ENCODE measurements around the gene DCAF5. TPM values are rescaled to one million over a fixed set of nuclear protein-coding genes. Genes with fewer than 3 reads are reported as not detected.

Gene DCAF5
- total RNA-seq, 1 donor from 2014 or later, result 53.4 TPM

DNA sequence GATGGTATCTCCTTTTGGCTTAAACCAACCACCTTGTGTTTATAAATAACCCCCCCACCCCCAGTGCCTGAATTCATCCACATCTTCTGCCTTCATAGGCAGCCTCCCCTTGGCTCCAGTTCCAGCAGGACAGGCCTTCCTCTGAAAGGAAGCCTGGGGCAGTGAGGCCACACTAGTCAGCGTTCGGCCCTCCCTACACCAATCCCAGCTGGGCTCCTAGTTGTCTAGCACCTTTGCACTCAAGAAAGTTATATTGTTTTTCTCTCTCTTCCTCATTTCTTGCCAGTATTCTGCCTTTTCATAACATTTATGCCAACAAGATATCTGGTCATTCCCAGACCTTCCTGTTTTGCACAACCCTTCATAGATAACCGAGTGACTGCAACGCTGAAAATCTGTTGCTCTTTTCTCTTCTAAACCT lies 100.7 kb downstream of the DCAF5 start:
- no peak for ATAC-seq (ENCODE audit: poor library complexity)
- DNase-seq, result no peak
- intact Hi-C loops (cut with DNase I), result no loop called here

DNA sequence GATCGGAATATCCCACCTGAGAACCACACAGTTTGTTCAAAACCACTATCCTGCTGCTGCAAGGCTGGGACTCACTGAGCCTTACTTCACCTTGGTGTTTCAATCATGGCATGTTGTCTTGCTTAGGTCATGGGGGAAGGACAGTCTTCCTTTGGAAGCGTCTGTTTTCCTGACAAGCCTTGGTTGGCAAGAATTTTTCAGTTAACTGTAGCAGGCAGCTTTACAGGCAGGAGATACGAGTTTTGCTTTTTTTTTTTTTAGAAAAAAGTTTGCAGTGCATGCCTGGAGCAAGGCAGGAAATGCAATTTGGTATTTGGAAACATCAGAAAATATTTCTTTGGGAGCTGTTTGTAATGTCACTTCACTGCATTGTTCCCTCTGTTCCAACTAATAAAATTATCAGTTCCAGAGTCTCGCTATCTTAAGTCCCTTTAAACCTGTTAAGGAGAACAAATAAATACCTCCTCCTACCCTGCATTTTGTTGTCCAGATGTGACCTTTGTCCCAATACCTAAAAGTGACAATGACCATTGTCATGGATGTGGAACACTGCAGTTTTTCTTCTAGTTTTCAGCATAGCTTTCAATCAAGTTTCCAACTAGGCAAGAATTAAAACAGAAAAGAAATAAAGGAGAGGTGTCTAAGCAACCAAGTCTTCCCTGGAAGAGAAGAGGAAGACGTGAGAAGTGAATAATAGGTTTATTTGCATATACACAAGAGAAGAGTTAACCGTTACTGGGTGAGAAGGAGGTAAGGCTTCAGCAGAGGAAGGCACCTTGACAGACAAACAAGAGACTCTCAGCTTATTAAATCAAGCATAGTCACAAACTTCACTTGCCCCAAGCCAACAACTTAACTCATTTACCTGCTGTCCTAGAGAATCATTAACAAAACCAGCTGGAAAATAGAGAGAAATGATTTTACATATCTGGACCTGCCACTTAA lies 102.4 kb downstream of the DCAF5 start:
- ATAC-seq (ENCODE audit: poor library complexity) (no peak), DNase-seq (no peak)
- intact Hi-C loops (cut with DNase I), result no loop called here

DNA sequence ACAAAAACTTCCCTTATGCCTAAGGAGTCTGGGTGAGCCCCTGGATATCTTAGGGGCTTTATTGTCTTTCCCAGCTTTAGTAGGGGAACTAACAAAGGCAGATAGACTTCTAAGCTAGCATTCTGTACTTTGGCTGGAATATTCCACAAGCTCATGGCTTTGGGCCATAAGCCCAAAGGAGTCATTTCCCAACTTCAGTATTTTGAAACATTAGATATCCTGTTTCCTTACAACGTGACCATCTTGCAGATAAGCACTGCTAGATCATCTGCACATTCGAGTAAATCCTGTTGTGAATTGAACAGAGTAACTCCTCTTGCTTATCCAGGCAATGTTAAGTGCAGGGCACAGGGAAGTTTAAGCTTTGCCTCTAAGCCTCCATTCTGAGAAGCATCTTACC lies 103.2 kb downstream of the DCAF5 start:
- ATAC-seq (ENCODE audit: poor library complexity) (peak; percentile 67), DNase-seq (no peak)
- intact Hi-C loops (cut with DNase I), result no loop called here

DNA sequence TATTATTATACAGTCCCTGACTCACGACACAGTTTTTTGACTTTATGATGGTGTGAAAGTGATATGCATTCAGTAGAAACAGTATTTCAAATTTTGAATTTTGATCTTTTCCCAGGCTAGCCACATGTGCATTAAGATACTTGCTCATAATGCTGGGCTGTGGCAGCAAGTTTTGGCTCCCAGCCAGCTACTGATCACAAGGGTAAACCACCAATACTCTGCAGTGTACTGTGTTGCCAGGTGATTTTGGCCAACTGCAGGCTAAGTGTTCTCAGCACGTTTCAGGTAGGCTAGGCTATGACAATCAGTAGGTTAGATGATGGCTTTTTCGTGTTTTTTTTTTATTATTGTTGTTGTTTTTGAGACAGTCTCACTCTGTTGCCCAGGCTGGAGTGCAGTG lies 104.5 kb downstream of the DCAF5 start:
- ATAC-seq (ENCODE audit: poor library complexity) (no peak), DNase-seq (no peak)
- intact Hi-C loops (cut with DNase I), result no loop called here

DNA sequence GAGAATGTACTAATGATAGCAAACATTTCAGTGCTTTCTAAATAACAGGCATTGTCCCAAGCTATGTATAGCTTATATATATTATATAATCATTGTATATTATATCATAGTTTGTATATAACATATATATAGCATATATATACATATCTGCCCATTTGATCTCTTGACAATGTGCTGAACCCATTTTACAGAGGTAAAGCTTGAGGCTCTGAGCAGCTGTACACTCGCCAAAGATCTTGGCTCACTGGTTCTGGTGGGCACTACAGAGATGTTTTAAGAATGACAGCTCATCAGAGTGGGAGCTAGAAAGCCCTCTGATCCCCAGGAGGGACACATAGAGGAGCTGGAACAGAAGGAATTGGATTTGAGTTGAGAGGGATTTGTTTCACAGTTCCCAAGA lies 105.7 kb downstream of the DCAF5 start:
- intact Hi-C loops (cut with DNase I), result no loop called here
- no peak for ATAC-seq (ENCODE audit: poor library complexity)

DNA sequence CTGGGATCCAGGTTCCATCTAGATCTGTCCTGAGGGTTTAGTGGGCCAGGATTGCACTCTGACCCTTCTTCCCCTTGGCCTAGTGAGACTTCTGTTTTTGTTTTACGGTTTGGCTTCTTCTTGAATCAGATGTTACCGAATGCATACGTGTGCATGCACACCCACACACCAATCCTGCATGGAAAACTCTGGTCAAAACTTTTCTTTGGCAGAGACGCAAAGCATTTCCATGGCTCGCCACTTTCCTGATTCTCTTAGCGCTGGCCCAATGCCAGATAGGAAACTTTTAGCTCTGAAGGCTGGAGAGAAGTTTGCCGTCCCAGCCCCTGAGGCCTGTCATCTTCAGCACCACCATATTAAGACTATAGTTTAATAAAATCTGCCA lies 106.5 kb downstream of the DCAF5 start:
- intact Hi-C loops (cut with DNase I), result no loop called here
- DNase-seq (peak; percentile 47), ATAC-seq (ENCODE audit: poor library complexity) (peak; percentile 7)

More for the DNA sequence above, 105.7 kb downstream of the DCAF5 start:
- no peak for DNase-seq

DNA sequence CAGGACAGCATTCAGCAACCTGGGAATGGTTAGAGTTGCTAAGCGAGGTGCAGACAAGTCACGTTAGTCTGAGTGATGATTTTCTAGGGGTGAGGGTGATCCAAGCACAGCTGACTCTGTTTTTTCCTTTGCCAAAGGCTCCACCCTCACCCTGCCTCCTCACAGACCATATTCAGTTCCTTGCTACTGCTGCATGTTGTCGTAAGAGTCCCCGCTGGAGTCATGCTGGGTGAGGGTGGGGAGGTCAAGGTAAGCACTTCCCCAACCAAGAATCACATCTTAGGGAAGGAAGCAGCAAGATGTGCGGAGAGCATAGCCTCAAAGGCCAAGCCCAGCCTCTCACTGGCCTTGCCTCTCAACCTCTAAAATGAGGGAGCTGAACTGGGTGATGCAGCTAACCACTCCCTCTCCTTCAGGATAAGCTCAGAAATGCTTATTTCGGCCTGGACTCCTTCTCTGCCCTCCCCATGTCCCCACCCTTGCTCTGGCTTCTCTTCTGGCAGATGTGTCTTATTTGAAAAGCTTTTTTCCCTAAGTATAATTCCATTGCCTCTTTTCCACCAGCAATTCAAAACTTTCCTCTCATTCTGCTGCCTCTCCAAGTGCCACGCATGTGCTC lies 107.0 kb downstream of the DCAF5 start:
- DNase-seq (no peak), ATAC-seq (ENCODE audit: poor library complexity) (no peak)
- intact Hi-C loops (cut with DNase I), result no loop called here

DNA sequence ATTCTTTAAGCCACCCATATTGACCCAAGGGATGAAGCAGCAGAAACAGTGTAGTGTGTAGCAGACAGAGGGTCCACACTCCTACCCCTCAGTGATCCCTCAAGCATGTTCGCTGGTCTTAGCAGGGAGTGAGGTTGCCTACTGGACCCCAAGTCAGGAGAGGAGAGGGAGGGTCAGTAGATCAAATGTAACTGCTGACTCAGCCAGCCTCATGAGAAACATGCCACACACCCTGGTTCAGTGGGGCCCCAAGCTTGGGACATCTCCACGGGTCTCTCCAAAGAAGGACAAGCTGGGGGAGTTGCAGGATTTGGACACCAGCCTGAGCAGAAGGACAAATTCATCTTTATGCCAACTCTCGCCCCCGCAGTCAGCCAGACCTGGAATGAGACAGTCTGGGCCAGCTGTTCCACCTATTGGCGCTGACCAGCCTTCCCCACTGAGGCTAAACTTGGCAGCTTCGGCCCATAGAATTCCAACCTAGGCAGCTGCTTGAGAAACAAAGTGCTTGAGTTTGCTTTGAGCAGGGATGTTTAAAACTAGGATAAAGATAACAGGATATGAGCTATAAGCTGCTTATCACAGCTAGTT lies 107.9 kb downstream of the DCAF5 start:
- intact Hi-C loops (cut with DNase I), result no loop called here
- DNase-seq (peak; percentile 53), ATAC-seq (ENCODE audit: poor library complexity) (peak; percentile 28)

DNA sequence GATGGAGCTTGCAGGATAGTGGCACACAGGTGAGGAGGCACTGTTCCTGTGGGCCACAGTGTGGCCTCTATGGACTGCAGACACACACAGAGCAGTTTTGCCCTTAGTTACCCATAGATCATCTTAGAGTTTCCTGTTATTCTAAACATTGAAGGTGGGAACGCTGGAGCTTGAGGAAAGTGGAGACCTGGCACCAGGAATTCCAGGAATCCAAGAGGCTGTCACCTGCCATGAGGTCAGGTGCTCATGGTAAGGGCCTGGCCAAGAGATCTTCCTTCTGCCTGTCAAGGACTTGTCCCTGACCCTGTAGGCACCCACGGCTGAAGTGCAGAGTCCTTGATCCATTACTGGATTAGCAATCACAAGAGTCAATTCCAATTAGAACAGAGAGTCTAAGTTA lies 108.6 kb downstream of the DCAF5 start:
- no peak for ATAC-seq (ENCODE audit: poor library complexity)
- no peak for DNase-seq
- intact Hi-C loops (cut with DNase I), result no loop called here

DNA sequence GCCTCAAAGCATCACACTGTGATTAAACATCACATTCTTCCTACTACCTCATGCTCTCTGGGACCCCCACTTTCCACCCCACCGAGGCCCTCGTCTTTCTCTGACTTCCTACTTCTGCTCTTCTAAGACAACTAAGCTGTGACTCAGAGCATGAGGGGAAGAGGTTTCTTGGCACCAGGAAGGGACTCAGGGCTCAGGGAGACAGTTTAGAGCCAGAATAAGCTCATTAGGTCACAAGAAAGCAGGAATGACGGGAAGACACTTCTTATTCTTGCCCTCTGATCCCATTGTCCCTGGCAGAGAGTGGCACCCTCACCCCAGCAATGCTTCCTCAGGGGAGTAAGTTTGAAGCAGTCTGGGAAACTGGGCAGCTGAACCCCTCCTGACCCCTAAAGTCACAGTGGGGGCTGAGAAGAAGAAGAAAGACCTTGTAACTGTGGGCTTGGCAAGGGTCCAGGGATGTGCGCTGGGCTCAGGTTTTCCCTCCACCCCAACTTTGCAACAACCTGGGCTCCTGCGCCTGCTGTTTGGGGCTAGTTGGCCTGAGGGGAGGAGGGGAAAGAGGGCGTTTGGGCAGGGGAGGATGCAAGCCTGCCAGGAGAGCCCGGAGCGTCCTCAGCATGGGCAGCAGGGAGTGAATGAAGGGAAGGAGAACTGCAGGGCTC lies 109.2 kb downstream of the DCAF5 start:
- ATAC-seq (ENCODE audit: poor library complexity) (peak; percentile 61), DNase-seq (no peak)
- intact Hi-C loops (cut with DNase I), result no loop called here

DNA sequence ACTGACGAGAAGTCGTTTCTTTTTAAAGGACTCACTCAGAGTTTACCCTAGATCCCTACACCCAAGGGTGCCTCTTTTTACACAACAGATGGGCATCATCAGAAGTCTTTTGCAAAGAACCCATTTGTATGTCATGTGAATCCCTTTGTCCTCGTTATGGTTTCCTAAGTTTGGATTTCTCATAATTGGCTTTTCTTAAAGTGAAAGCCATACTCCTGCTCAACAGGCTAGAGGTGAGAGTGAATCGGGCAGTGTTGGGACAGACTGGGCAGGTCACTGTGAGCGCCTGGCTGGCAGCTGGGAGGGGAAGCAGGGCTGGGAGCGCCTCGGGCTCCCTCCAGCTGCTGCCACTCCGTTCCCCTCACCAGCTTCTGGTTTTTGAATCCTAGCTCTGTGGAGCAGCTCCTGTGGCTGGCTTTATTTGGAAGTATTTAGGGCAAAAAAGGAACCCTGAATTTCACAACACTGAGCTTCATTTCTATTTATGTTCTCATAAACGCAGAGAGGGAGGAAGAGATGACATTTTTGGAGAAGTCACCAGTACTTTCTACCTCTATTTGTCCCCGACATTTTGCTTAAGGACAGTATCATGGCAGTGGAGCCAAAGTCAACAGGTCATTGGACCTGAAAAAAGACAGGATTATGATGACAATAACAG lies 110.0 kb downstream of the DCAF5 start:
- DNase-seq (peak; percentile 68), ATAC-seq (ENCODE audit: poor library complexity) (peak; percentile 55)
- intact Hi-C loops (cut with DNase I), result no loop called here

DNA sequence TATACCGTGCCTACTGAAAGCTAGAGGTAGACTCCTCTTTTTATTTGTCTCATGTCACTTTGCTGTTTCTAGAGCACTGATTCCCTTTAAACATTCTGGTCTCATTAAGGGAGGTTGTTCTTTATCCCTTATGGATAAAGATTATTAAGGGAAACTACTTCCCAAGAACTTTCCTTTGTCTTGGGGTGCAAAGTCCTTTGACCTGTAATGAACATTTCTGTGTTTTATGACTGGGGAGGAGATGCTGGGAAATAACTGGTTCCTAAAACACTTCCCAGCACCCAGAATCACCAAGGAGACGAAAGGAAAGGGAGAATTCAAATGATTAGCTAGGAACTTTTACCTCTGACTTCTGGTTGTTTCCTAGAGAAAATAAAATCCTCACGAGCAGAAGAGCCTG lies 110.6 kb downstream of the DCAF5 start:
- no peak for DNase-seq
- no peak for ATAC-seq (ENCODE audit: poor library complexity)
- intact Hi-C loops (cut with DNase I), result no loop called here

DNA sequence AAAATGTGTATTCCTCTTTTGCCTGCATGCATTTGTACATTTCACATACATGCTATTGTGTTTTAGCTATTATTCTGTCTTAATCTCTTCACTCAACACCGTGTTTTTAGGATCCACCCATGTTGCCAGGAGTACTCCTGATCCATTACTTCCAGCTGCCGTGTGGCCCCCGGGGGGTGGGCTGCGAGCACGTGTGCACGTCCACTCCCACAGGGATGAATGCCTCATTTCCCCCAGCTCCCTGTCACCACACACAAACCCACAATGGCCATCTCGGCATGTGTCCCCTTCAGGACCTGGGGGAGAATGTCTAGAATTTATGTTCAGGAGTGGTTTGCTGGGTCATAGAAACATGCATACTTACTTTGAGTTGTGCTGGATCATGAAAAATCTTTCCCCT lies 111.1 kb downstream of the DCAF5 start:
- intact Hi-C loops (cut with DNase I), result no loop called here
- ATAC-seq (ENCODE audit: poor library complexity), result no peak
- no peak for DNase-seq

DNA sequence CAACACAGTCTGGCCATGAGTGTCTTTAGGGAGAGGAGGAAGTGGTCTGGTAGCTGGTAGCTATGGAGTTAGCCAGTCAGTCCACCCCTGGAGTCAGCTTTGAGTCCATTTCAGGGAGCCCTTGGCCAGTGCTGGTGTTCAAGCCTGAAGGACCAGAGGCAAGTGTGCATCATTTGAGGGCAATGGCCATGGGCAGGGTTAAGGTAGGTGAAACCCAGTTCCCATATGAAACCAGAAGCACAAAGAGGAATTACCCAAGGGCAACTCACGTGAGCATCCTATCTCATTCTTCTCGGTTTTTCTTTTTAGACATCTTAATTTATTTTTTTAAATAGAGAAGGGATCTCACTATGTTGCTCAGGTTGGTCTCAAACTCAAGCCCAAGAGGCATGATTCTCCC lies 112.6 kb downstream of the DCAF5 start:
- intact Hi-C loops (cut with DNase I), result no loop called here
- no peak for DNase-seq
- ATAC-seq (ENCODE audit: poor library complexity), result no peak

DNA sequence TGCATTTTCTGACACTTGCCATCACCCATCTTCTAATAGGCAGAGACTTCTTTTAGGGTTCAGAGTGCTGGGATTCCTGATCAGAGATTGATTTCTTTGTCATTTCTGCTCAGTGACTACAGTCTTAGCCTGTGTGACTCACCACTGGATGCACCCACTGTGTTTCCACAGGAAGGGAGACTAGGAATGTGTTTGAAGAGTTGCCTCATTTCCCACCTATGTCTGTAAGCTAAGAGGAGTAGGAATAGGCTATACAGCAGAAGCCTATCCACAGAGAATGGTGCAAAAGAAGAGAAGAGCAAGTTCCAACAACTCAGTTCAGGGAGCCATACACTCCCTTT lies 113.7 kb downstream of the DCAF5 start:
- intact Hi-C loops (cut with DNase I), result no loop called here
- DNase-seq (no peak), ATAC-seq (ENCODE audit: poor library complexity) (no peak)

DNA sequence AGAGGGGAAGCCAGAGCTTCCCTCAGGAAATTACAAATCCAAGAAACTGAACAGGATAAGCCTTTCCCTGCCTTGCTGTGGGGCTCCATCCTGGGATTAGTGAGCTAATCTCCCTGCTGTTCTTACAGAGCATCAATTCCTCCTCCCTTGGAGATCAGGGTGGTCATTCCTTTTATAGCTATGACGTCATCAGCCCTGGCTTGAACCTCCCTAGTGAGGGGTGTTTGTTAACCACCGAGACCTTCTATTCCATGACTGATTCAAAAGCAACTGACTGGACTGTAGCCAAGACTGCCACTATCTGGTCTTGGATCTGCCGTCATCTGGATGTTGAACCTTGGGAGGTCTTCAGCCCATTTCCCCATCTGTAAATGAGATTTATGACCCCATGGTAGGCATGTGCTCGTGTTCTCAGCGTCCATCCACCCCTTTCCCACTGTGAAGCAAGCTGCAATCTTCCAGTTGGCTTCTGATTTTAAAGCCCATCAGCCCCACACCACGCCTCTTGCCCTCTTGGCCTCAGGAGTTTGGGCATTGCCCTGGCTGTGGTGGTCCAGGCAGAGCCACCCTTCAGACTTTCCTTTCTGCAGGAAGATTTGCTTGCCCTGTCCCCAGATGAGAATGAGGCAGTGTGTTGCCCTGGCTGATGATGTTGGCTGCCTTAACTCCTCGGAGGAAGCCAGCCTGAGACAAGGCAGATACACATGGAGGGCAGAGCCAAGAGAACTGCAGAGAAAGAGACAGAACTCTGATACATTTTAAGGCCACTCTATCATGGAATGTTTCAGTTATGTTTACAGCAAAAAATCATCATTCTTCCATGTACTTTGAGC lies 114.2 kb downstream of the DCAF5 start:
- peak; percentile 36 for ATAC-seq (ENCODE audit: poor library complexity)

DNA sequence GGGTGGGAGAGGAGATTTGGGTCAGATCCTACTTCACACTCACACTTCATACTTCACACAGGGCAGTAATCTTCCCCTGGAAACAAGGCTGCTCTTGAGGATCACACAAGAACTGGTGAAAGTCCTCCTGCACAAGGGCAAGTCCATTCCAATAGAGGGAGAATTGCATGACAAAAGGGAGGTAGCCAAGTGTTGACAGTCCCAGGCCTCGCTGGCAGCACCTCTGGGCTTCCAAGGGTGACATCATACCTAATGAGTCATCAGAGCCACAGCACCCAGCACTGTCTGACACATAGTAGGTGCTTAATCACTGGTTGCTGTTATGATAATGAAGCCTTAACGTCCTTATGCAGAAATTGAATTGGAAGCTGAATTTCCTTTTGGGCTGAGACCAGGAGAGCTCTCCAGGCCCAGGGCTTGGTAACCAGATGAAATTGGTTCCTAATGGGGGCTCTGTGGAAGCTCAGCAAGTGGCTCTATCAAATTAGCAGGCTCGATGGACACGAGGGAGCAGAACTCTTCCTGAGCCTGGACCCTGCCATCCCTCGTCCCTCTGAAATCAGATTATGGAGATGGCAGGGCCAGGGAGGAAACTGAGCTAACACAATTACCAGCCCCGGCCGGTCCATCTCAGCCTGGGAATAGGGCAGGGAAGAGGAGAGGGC lies 115.0 kb downstream of the DCAF5 start:
- intact Hi-C loops (cut with DNase I), result no loop called here
- DNase-seq (no peak), ATAC-seq (ENCODE audit: poor library complexity) (no peak)

More for the DNA sequence above, 114.2 kb downstream of the DCAF5 start:
- DNase-seq, result no peak
- intact Hi-C loops (cut with DNase I), result no loop called here

Data from Right ventricle myocardium superior (tissue), 1 donor.